ENCODE data around the gene IKBIP. TPM values are rescaled to one million over a fixed set of nuclear protein-coding genes. Genes with fewer than 3 reads are reported as not detected.
"Not testable (repeated sequence)": the region's sequence is repeated elsewhere in the genome, so short reads cannot be mapped to it uniquely, and the experiment has no call there.

Gene IKBIP
- total and polyA plus RNA-seq, 9 of the 15 experiments (the other 6 are each of a cell fraction or from before 2014, with no cell fraction given): 3.3 to 19.5 (median 14.9) TPM

- TF ChIP-seq HMBOX1 (IDR thresholded peaks at IDR 0.05) (peak; percentile 46; the same call in 1 of the 2 replicates), ZNF280B (CRISPR knock-in tag; IDR thresholded peaks at IDR 0.05) (no peak), ATF6 (CRISPR knock-in tag; IDR thresholded peaks at IDR 0.05) (no peak)
Measured at GRCh38 chr12:98578392-98578791, 66.2 kb downstream of the IKBIP start (continued).

- H3K4me3 ChIP-seq; FAIRE-seq; H3K4me2 ChIP-seq (ENCODE audit: insufficient read depth, low read length); CTCF ChIA-PET (ENCODE audit: low intra/inter-chr PET ratio); H2AFZ ChIP-seq (ENCODE audit: low read depth, low read length); intact Hi-C loops (cut with micrococcal nuclease); in situ Hi-C loops (cut with MboI); H3K9me1 ChIP-seq (ENCODE audit: control insufficient read depth, insufficient read depth, low read length); H3K27me3 ChIP-seq (ENCODE audit: control insufficient read depth in 2 of 2, insufficient read depth in 2 of 2, low read length in 2 of 2); H3K9me3 ChIP-seq (replicated peaks; ENCODE audit: control insufficient read depth, insufficient read depth, low read depth, low read length); DNase-seq (ENCODE audit: extremely low read depth in 1 of 4, low spot score in 3 of 4); ATAC-seq; H3K9ac ChIP-seq (ENCODE audit: insufficient read depth in 1 of 2, low read depth in 2 of 2, low read length in 2 of 2); H3K79me2 ChIP-seq (ENCODE audit: control insufficient read depth, insufficient read depth, low read length); H3K36me3 ChIP-seq (ENCODE audit: control insufficient read depth, insufficient read depth, low read length); H3K27ac ChIP-seq (ENCODE audit: extremely low read depth, low read depth, low read length); H4K20me1 ChIP-seq (replicated peaks; ENCODE audit: control insufficient read depth, insufficient read depth, low read length); BruUV-seq (replicated peaks): not testable (repeated sequence)
- WGBS (ENCODE audit: insufficient coverage, low coverage, missing lambda C conversion rate): 57% methylated on average over 2 of the region's 2 CpGs
- POLR2A ChIA-PET: interaction anchor here (1.0 to 3.0 kb wide), 2 partner anchors 11 to 17 kb away, joined by 5 to 22 read pairs; partner anchors contain the start of gene SLC25A3
- peak; percentile 21 for TF ChIP-seq ZNF146 (CRISPR knock-in tag; IDR thresholded peaks at IDR 0.05; ENCODE audit: unreplicated experiment)
- TF ChIP-seq KDM1A (IDR thresholded peaks at IDR 0.05): peak; percentile 34 to 55; a peak in 3 of 4 replicates
- TF ChIP-seq BCOR (IDR thresholded peaks at IDR 0.05): peak; percentile 76
- H3K4me1 ChIP-seq (replicated peaks in 1 of 2; ENCODE audit: control insufficient read depth in 2 of 2, insufficient read depth in 2 of 2, low read length in 2 of 2): peaks cover 4 to 15% of the 10 kb centered on the region in 2 experiments; a peak in 3 of 5 replicates
Measured at GRCh38 chr12:98576795-98577194, 67.8 kb downstream of the IKBIP start.

All from K562 (cell line).